Ishikawa (cell line): Measurements from ENCODE around the gene MAIP1.

Experiments used
- CEBPB ChIP-seq: IDR thresholded peaks from 2 replicates; pipeline ENCODE4 v1.6.1; 2012
- CREB1 ChIP-seq: IDR thresholded peaks from 2 replicates; pipeline ENCODE4 v1.6.1; 2012; ENCODE audit warnings: low read depth
- EGR1 ChIP-seq: IDR thresholded peaks from 2 replicates; pipeline ENCODE4 v1.6.1; 2012
- EP300 ChIP-seq: IDR thresholded peaks from 2 replicates; pipeline ENCODE4 v1.6.1; 2012; ENCODE audit warnings: borderline replicate concordance
- FOXM1 ChIP-seq: IDR thresholded peaks from 2 replicates; pipeline ENCODE4 v1.6.1; 2012; ENCODE audit warnings: low read depth, borderline replicate concordance
- NFIC ChIP-seq: IDR thresholded peaks from 2 replicates; pipeline ENCODE4 v1.6.1; 2012
- RAD21 ChIP-seq: IDR thresholded peaks from 2 replicates; pipeline ENCODE4 v1.6.1; 2012; ENCODE audit warnings: low read depth
- TAF1 ChIP-seq: IDR thresholded peaks from 2 replicates; pipeline ENCODE4 v1.6.1; 2012; ENCODE audit warnings: low read depth, mild to moderate bottlenecking
- TCF12 ChIP-seq: IDR thresholded peaks from 2 replicates; pipeline ENCODE4 v1.6.1; 2012; ENCODE audit warnings: low read depth
- YY1 ChIP-seq: IDR thresholded peaks from 2 replicates; pipeline ENCODE4 v1.6.1; 2012; ENCODE audit warnings: low read depth
- ZBTB7A ChIP-seq: IDR thresholded peaks from 2 replicates; pipeline ENCODE4 v1.6.1; 2012; ENCODE audit warnings: low read depth
- TF ChIP-seq, protein P1 (sequence below): IDR thresholded peaks from 2 replicates; pipeline ENCODE4 v1.6.1; 2012
- TF ChIP-seq, protein P2 (sequence below): IDR thresholded peaks from 2 replicates; pipeline ENCODE4 v1.6.1; 2012
- TF ChIP-seq, protein P3 (sequence below): IDR thresholded peaks from 2 replicates; pipeline ENCODE4 v1.6.1; 2012; ENCODE audit warnings: low read depth, mild to moderate bottlenecking

The MAIP1 gene

DNA sequence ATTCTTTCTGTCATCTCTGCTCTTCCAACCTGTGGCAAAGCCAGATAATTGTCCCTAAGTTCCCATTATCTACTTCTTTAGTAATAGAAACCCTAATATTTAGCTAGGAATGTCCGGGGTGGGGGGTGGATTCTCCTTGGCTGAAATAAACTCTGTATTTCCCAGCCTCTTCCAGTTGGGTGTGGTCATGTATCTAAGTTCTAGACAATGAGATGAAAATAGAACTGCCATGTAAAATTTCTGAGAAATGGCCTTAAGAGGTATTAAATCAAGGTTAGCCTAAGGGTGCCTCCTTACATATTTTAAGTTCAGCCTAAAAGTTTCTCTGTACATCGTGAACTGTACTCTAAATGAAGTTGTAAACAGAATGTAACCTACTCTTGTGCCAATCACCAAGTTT is 39.5 kb downstream of the MAIP1 start:
- TF ChIP-seq, protein P1, sequence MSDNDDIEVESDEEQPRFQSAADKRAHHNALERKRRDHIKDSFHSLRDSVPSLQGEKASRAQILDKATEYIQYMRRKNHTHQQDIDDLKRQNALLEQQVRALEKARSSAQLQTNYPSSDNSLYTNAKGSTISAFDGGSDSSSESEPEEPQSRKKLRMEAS: no peak
- no peak for TF ChIP-seq CREB1
- TF ChIP-seq, protein P2, sequence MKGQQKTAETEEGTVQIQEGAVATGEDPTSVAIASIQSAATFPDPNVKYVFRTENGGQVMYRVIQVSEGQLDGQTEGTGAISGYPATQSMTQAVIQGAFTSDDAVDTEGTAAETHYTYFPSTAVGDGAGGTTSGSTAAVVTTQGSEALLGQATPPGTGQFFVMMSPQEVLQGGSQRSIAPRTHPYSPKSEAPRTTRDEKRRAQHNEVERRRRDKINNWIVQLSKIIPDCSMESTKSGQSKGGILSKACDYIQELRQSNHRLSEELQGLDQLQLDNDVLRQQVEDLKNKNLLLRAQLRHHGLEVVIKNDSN: no peak

DNA sequence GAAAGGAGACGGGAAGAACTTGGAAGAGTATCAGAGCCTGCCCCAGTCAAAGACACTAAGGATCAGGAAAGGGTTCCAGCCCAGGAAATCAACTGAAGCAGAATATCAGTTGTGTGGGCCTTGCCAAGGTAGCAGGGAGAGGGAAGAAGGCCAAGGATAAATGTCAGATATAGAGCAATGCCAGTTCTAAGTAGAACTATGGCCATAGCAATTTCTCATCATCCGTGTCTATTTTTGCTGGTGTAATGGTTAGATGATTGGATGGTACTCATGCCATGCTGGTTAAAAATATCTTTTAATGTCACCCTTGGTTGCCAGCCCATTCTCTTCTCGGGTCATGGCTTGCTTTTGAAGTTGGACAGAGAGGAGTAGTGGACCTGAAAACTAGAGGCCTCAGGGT is 41.9 kb downstream of the MAIP1 start:
- TF ChIP-seq RAD21 (no peak), EP300 (no peak), YY1 (no peak), TAF1 (no peak), CREB1 (no peak), ZBTB7A (no peak), FOXM1 (no peak), TCF12 (no peak), CEBPB (no peak)
- TF ChIP-seq, protein P1: no peak
- TF ChIP-seq, protein P2: no peak

DNA sequence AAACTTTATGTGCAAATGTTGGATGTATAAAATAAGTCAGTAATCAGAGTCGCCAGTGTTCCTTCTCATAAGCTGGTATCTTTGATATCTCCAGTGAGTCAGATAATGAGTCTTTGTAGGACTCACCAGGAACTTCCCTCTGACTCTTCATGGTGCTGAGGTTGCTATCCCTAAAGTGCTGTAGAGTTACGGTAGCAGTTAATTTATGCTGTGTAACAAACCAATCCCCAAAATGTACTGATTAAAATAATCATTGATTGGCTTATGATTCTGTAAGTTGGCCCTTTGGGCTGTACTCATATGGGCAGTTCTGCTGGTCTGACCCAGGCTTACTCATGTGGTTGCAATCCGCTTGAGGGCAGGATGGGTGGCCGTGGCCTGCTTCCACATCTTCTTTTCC is 43.8 kb downstream of the MAIP1 start:
- TF ChIP-seq CEBPB (no peak), ZBTB7A (no peak), FOXM1 (no peak)
- TF ChIP-seq, protein P3, sequence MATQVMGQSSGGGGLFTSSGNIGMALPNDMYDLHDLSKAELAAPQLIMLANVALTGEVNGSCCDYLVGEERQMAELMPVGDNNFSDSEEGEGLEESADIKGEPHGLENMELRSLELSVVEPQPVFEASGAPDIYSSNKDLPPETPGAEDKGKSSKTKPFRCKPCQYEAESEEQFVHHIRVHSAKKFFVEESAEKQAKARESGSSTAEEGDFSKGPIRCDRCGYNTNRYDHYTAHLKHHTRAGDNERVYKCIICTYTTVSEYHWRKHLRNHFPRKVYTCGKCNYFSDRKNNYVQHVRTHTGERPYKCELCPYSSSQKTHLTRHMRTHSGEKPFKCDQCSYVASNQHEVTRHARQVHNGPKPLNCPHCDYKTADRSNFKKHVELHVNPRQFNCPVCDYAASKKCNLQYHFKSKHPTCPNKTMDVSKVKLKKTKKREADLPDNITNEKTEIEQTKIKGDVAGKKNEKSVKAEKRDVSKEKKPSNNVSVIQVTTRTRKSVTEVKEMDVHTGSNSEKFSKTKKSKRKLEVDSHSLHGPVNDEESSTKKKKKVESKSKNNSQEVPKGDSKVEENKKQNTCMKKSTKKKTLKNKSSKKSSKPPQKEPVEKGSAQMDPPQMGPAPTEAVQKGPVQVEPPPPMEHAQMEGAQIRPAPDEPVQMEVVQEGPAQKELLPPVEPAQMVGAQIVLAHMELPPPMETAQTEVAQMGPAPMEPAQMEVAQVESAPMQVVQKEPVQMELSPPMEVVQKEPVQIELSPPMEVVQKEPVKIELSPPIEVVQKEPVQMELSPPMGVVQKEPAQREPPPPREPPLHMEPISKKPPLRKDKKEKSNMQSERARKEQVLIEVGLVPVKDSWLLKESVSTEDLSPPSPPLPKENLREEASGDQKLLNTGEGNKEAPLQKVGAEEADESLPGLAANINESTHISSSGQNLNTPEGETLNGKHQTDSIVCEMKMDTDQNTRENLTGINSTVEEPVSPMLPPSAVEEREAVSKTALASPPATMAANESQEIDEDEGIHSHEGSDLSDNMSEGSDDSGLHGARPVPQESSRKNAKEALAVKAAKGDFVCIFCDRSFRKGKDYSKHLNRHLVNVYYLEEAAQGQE: no peak

DNA sequence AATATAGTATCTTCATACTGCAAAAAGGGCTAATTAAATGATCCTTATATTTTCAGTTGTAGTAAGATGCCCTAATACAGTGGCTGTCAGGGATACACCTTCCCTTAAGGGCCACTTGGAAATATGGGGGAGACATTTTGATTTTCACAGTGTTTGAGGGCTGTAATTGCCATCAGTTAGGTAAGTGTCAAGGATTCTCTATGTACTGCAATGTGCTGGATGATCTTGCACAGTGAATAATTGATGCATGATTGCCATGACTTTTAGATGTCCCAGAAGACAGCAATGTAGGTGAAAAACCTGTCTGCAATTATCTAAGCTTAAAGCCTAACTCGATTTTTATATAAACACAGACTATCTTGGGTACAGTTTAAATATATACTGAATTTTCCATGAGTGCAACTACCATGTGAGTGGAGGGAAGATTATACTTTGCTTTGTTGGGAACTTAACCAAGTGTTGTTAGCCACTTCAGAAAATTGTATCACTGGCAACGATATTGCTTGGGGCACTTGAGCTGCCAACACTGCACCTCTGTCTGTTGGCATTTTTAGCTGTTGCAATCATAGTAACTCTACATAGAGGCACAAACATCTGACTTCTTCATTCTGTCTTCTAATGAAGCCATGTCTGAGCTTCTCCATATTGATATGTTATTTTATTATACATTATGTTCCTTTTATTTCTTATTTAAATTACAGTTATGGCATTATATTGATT is 45.2 kb downstream of the MAIP1 start:
- TF ChIP-seq EP300: no peak
- TF ChIP-seq CREB1: no peak
- TF ChIP-seq RAD21: no peak
- no peak for TF ChIP-seq CEBPB
- TF ChIP-seq NFIC: no peak
- TF ChIP-seq, protein P2: no peak
- TF ChIP-seq TAF1: no peak
- TF ChIP-seq FOXM1: no peak
- TF ChIP-seq ZBTB7A: no peak

DNA sequence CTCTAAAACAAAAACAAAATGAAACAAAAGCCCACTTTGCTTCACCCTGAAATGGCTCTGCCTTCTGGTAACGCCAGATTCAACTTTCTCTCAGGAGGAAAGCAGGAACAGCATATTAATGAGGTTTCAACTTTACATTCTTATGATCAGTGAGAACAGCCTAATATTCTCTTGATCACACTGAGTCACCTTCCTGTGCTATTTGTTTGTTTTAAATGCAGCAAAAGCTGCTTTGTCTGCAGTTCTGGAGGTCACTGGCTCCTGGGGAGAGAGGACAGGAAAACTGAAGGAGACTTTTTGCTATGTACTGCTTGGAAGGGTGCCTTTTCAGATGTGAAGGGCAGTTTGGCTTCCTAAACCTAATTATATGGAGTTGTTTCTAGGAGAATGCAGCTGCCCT is 48.1 kb downstream of the MAIP1 start:
- TF ChIP-seq ZBTB7A (no peak), RAD21 (no peak), FOXM1 (no peak), EGR1 (no peak), TAF1 (no peak), NFIC (no peak), TCF12 (no peak)
- TF ChIP-seq, protein P1: no peak

DNA sequence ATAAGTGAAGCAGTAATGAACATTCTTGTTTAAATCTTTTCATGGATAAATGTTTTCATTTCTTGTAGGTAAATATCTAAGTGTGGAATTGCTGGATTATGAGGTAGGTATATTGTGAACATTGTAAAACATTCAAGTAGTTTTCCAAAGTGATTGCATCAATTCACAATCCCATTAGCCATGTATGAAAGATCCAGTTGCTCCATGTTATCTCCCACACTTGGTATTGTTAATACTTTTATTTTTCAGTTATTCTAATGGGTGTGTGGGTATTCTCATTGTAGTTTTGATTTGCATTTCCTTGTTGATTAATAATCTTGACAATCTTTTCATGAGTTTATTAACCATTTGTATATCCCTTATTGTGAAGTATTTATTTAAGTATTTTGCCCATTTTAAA is 50.3 kb downstream of the MAIP1 start:
- no peak for TF ChIP-seq RAD21
- TF ChIP-seq ZBTB7A: no peak
- TF ChIP-seq, protein P1: no peak
- no peak for TF ChIP-seq NFIC
- TF ChIP-seq TCF12: no peak
- TF ChIP-seq CEBPB: no peak
- no peak for TF ChIP-seq TAF1
- TF ChIP-seq CREB1: no peak
- no peak for TF ChIP-seq EP300
- no peak for TF ChIP-seq EGR1
- TF ChIP-seq, protein P3: no peak
- TF ChIP-seq FOXM1: no peak
